Loucy (cell line): Measurements from ENCODE around the gene KLK3.

Experiments used
- H2AFZ ChIP-seq: fragments of 200-600 bp; sonication (generic); 2 replicates; pipeline ENCODE4 v1.6.0; 2016; ENCODE audit warnings: antibody characterized with exemption, mild to moderate bottlenecking, low read length, moderate library complexity
- H3F3A ChIP-seq: fragments of 200-600 bp; 2 replicates; pipeline ENCODE4 v1.6.0; 2016; ENCODE audit warnings: antibody characterized with exemption, low read depth, mild to moderate bottlenecking
- H3K27me3 ChIP-seq: fragments of 200-600 bp; sonication (generic); 2 replicates; pipeline ENCODE4 v1.6.1; 2014; ENCODE audit warnings: low read length, mild to moderate bottlenecking; ENCODE audit not compliant: insufficient read depth, poor library complexity, severe bottlenecking
- H3K36me3 ChIP-seq: fragments of 200-600 bp; sonication (generic); 2 replicates; pipeline ENCODE4 v1.6.1; 2016; ENCODE audit warnings: low read length; ENCODE audit not compliant: insufficient read depth
- H3K4me1 ChIP-seq: fragments of 200-600 bp; sonication (generic); 2 replicates; pipeline ENCODE4 v1.5.1; 2014; ENCODE audit warnings: low read length, mild to moderate bottlenecking; ENCODE audit not compliant: insufficient read depth, poor library complexity, severe bottlenecking
- H3K4me2 ChIP-seq: fragments of 200-600 bp; sonication (generic); 2 replicates; pipeline ENCODE4 v1.6.0; 2014; ENCODE audit warnings: antibody characterized with exemption, low read length, low read depth, mild to moderate bottlenecking; ENCODE audit not compliant: poor library complexity, severe bottlenecking
- H3K4me3 ChIP-seq: fragments of 200-600 bp; sonication (generic); 2 replicates; pipeline ENCODE4 v1.5.1; 2014; ENCODE audit warnings: low read length, mild to moderate bottlenecking, mixed read lengths; ENCODE audit not compliant: poor library complexity, severe bottlenecking
- H3K79me2 ChIP-seq: fragments of 200-600 bp; sonication (generic); 2 replicates; pipeline ENCODE4 v1.6.1; 2014; ENCODE audit warnings: low read length; ENCODE audit not compliant: insufficient read depth
- H3K9ac ChIP-seq: fragments of 200-600 bp; sonication (generic); 2 replicates; pipeline ENCODE4 v1.6.0; 2014; ENCODE audit warnings: mild to moderate bottlenecking, low read depth, low read length, moderate library complexity; ENCODE audit not compliant: poor library complexity, severe bottlenecking
- H3K9me2 ChIP-seq: fragments of 200-600 bp; sonication (generic); replicated peaks from 2 replicates; pipeline ENCODE4 v1.6.1; 2016; ENCODE audit warnings: low read depth, low read length, mixed read lengths
- H3K9me3 ChIP-seq: fragments of 200-600 bp; sonication (generic); 2 replicates; pipeline ENCODE4 v1.6.1; 2014; ENCODE audit warnings: mild to moderate bottlenecking, antibody characterized with exemption, low read length, low read depth; ENCODE audit not compliant: insufficient read depth
- H4K20me1 ChIP-seq: fragments of 200-600 bp; sonication (generic); 2 replicates; pipeline ENCODE4 v1.6.0; 2014; ENCODE audit warnings: antibody characterized with exemption, low read length, mild to moderate bottlenecking; ENCODE audit not compliant: insufficient read depth, poor library complexity, severe bottlenecking
- CTCF ChIP-seq: fragments of 200-600 bp; sonication (generic); conservative IDR thresholded peaks from 2 replicates; pipeline ENCODE4 v1.5.1; 2014; ENCODE audit warnings: mild to moderate bottlenecking, antibody characterized with exemption, low read length
- EZH2phosphoT487 ChIP-seq: fragments of 200-600 bp; IDR thresholded peaks from 2 replicates; pipeline ENCODE4 v1.6.1; 2018; ENCODE audit warnings: antibody characterized with exemption, mild to moderate bottlenecking, moderate library complexity, borderline replicate concordance

Gene KLK3

GRCh38 chr19:50812474-50812873 is 42.2 kb upstream of the KLK3 start:
- H4K20me1 ChIP-seq: no peaks in the 10 kb centered on the region
- H3F3A ChIP-seq: no peaks in the 10 kb centered on the region
- no peaks in the 10 kb centered on the region for H3K4me1 ChIP-seq
- H3K27me3 ChIP-seq: no peaks in the 10 kb centered on the region
- no peaks in the 10 kb centered on the region for H3K9me3 ChIP-seq
- H3K9ac ChIP-seq: no peak overlapping the region
- H3K4me2 ChIP-seq: no peak overlapping the region
- H3K4me3 ChIP-seq: no peak overlapping the region
- H3K79me2 ChIP-seq: no peaks in the 10 kb centered on the region
- no peak overlapping the region for H2AFZ ChIP-seq
- no peak for TF ChIP-seq CTCF
- no peak for TF ChIP-seq EZH2phosphoT487
- H3K36me3 ChIP-seq: no peaks in the 10 kb centered on the region
- no peaks in the 10 kb centered on the region for H3K9me2 ChIP-seq

- H4K20me1 ChIP-seq: no peaks in the 10 kb centered on the region
- H3K9ac ChIP-seq: no peak overlapping the region
- no peak overlapping the region for H3K4me3 ChIP-seq
- H2AFZ ChIP-seq: no peak overlapping the region
- no peaks in the 10 kb centered on the region for H3K9me2 ChIP-seq
- no peaks in the 10 kb centered on the region for H3K36me3 ChIP-seq
- H3F3A ChIP-seq: no peaks in the 10 kb centered on the region
- no peak overlapping the region for H3K4me2 ChIP-seq
- H3K4me1 ChIP-seq: no peaks in the 10 kb centered on the region
- no peaks in the 10 kb centered on the region for H3K9me3 ChIP-seq
- H3K27me3 ChIP-seq: no peaks in the 10 kb centered on the region
- H3K79me2 ChIP-seq: no peaks in the 10 kb centered on the region
- no peak for TF ChIP-seq EZH2phosphoT487
- no peak for TF ChIP-seq CTCF
These were observed 39.8 kb upstream of the KLK3 start for GRCh38 chr19:50814883-50815282.

GRCh38 chr19:50815439-50815838 is 39.3 kb upstream of the KLK3 start:
- Histone ChIP-seq H3K9me3 (no peaks in the 10 kb centered on the region), H3K4me3 (no peak overlapping the region), H3K9me2 (no peaks in the 10 kb centered on the region), H3K4me2 (no peak overlapping the region), H4K20me1 (no peaks in the 10 kb centered on the region), H3K4me1 (no peaks in the 10 kb centered on the region), H3K9ac (no peak overlapping the region), H3F3A (no peaks in the 10 kb centered on the region), H3K36me3 (no peaks in the 10 kb centered on the region), H3K79me2 (no peaks in the 10 kb centered on the region), H2AFZ (no peak overlapping the region), H3K27me3 (no peaks in the 10 kb centered on the region)
- TF ChIP-seq CTCF (no peak), EZH2phosphoT487 (no peak)
